ENCODE measurements around the gene ZNF791. TPM values are rescaled to one million over a fixed set of nuclear protein-coding genes. Genes with fewer than 3 reads are reported as not detected.

ZNF791 gene
- total RNA-seq, 2 experiments from 2014 or later: 102 to 103 TPM

GRCh38 chr19:12668932-12669269, 58.2 kb downstream of the ZNF791 start:
- Mint-ChIP-seq H3K9me3 (no peaks in the 10 kb centered on the region), H3K36me3 (ENCODE audit: low read depth) (peaks cover 54% of the 10 kb centered on the region), H3K27me3 (no peaks in the 10 kb centered on the region), H3K4me3 (peak overlapping the region; percentile 92), H3K4me1 (ENCODE audit: low read depth) (peaks cover 53% of the 10 kb centered on the region), H3K27ac (peak overlapping the region; percentile 98)
- Histone ChIP-seq H3K9me3 (ENCODE audit: control insufficient read depth in 1 of 2, insufficient read depth in 1 of 2, low read length in 2 of 2) (no peaks in the 10 kb centered on the region), H3K36me3 (ENCODE audit: insufficient read depth, low read length) (peaks cover 25% of the 10 kb centered on the region), H3K4me3 (ENCODE audit: low read length) (peak overlapping the region; percentile 85), H3K27me3 (ENCODE audit: control insufficient read depth in 1 of 2, insufficient read depth in 2 of 2, low read length in 2 of 2) (no peaks in the 10 kb centered on the region), H3K27ac (ENCODE audit: low read depth in 1 of 2, low read length in 2 of 2) (peak overlapping the region; percentile 89 to 99), H3K4me1 (ENCODE audit: insufficient read depth, low read length) (peaks cover 63% of the 10 kb centered on the region)
- POLR2A ChIA-PET: interaction anchor here (0.6 to 2.0 kb wide), 15 partner anchors 9 to 123 kb away, joined by 3 to 28 read pairs (median 4); partner anchors contain the start of genes DHPS, FBXW9, TRIR and ZNF490
- ATAC-seq (ENCODE audit: poor library complexity) (peak; percentile 47), DNase-seq (peak; percentile 23 to 91 (median 60))
- no peak for TF ChIP-seq CTCF (IDR thresholded peaks at IDR 0.05)
- intact Hi-C loops (cut with DNase I, micrococcal nuclease): loop anchor here (1.0 to 5.0 kb wide), 7 partner anchors 12 to 747 kb away; partner anchors contain the start of genes DHPS (in 1 of the 2), JUNB (in 1 of the 2), ZNF490 (in 1 of the 2) and ZNF791 (in 1 of the 2)
- CTCF ChIA-PET: interaction anchor here (0.9 to 2.4 kb wide), 3 partner anchors 12 to 105 kb away, joined by 4 to 16 read pairs (median 4); partner anchors contain the start of gene DHPS

- ChIA-PET POLR2A (interaction anchor here (0.6 to 2.0 kb wide), 17 partner anchors 8 to 174 kb away, joined by 3 to 28 read pairs (median 4); partner anchors contain the start of genes DHPS, FBXW9, TRIR and ZNF490), CTCF (interaction anchor here (0.6 to 2.4 kb wide), 3 partner anchors 8 to 30 kb away, joined by 3 to 16 read pairs (median 4); partner anchors contain the start of gene DHPS)
- Mint-ChIP-seq H3K9me3 (no peaks in the 10 kb centered on the region), H3K4me3 (peak overlapping the region; percentile 92), H3K27me3 (no peaks in the 10 kb centered on the region), H3K27ac (peak overlapping the region; percentile 98), H3K4me1 (ENCODE audit: low read depth) (peaks cover 48% of the 10 kb centered on the region), H3K36me3 (ENCODE audit: low read depth) (peaks cover 57% of the 10 kb centered on the region)
- Histone ChIP-seq H3K9me3 (ENCODE audit: control insufficient read depth in 1 of 2, insufficient read depth in 1 of 2, low read length in 2 of 2) (no peaks in the 10 kb centered on the region), H3K4me1 (ENCODE audit: insufficient read depth, low read length) (peaks cover 58% of the 10 kb centered on the region), H3K27me3 (ENCODE audit: control insufficient read depth in 1 of 2, insufficient read depth in 2 of 2, low read length in 2 of 2) (no peaks in the 10 kb centered on the region), H3K36me3 (ENCODE audit: insufficient read depth, low read length) (peaks cover 25% of the 10 kb centered on the region), H3K4me3 (ENCODE audit: low read length) (peak overlapping the region; percentile 85), H3K27ac (ENCODE audit: low read depth in 1 of 2, low read length in 2 of 2) (peak overlapping the region; percentile 89 to 99)
- DNase-seq (peak; percentile 62 to 89 (median 68)), ATAC-seq (ENCODE audit: poor library complexity) (peak; percentile 28)
- TF ChIP-seq CTCF (IDR thresholded peaks at IDR 0.05): no peak
- intact Hi-C loops (cut with DNase I, micrococcal nuclease): loop anchor here (1.0 to 5.0 kb wide), 8 partner anchors 12 to 747 kb away; partner anchors contain the start of genes DHPS (in 1 of the 2), JUNB (in 1 of the 2), ZNF490 (in 1 of the 2) and ZNF791 (in 1 of the 2)
These were observed 58.8 kb downstream of the ZNF791 start for GRCh38 chr19:12669270-12670158.

GRCh38 chr19:12670159-12670928, 59.6 kb downstream of the ZNF791 start:
- no peak for TF ChIP-seq CTCF (IDR thresholded peaks at IDR 0.05)
- H3K4me1 Mint-ChIP-seq (ENCODE audit: low read depth): peaks cover 40% of the 10 kb centered on the region
- ChIA-PET CTCF (interaction anchor here (1.5 to 2.4 kb wide), 2 partner anchors 11 to 30 kb away, joined by 4 to 16 read pairs (median 7); partner anchors contain the start of gene DHPS), POLR2A (interaction anchor here (0.7 to 2.0 kb wide), 7 partner anchors 11 to 175 kb away, joined by 3 to 28 read pairs (median 8); partner anchors contain the start of genes DHPS, TRIR, ZNF490 and ZNF791)
- H3K27me3 Mint-ChIP-seq: no peaks in the 10 kb centered on the region
- intact Hi-C loops (cut with DNase I, micrococcal nuclease): loop anchor here in 1 of 2 experiments (5.0 kb wide), 1 partner anchor 468 kb away; no protein-coding TSS in a partner anchor
- peaks cover 49% of the 10 kb centered on the region for H3K4me1 ChIP-seq (ENCODE audit: insufficient read depth, low read length)
- H3K27ac Mint-ChIP-seq: peak overlapping the region; percentile 98
- no peak for ATAC-seq (ENCODE audit: poor library complexity)
- H3K36me3 Mint-ChIP-seq (ENCODE audit: low read depth): peaks cover 57% of the 10 kb centered on the region
- peak overlapping the region; percentile 92 for H3K4me3 Mint-ChIP-seq
- DNase-seq: no peak
- H3K36me3 ChIP-seq (ENCODE audit: insufficient read depth, low read length): peaks cover 27% of the 10 kb centered on the region
- no peaks in the 10 kb centered on the region for H3K9me3 ChIP-seq (ENCODE audit: control insufficient read depth in 1 of 2, insufficient read depth in 1 of 2, low read length in 2 of 2)
- peak overlapping the region; percentile 85 for H3K4me3 ChIP-seq (ENCODE audit: low read length)
- peak overlapping the region; percentile 89 to 99 for H3K27ac ChIP-seq (ENCODE audit: low read depth in 1 of 2, low read length in 2 of 2)
- no peaks in the 10 kb centered on the region for H3K27me3 ChIP-seq (ENCODE audit: control insufficient read depth in 1 of 2, insufficient read depth in 2 of 2, low read length in 2 of 2)
- no peaks in the 10 kb centered on the region for H3K9me3 Mint-ChIP-seq
